Natural killer cell treated with Interleukin-12 subunit alpha and Interleukin-12 subunit beta and Interleukin-15 and Interleukin-18, amount 100 ng/mL, for 72 hours (primary cell): ENCODE data around the gene CILP. TPM values are rescaled to one million over a fixed set of nuclear protein-coding genes. Genes with fewer than 3 reads are reported as not detected.
"Not testable (repeated sequence)": the region's sequence is repeated elsewhere in the genome, so short reads cannot be mapped to it uniquely, and the experiment has no call there.

Experiments used
- ATAC-seq, 2 donors: fragments of 150-1000 bp; cut with Tn5 transposase in 1 of 2; sonication (Bioruptor Pico), chemical (Tn5 transposase) in 1 of 2; 2 replicates each; pipeline ENCODE4 v1.10.0; 2021
- DNase-seq: peaks from one replicate; pipeline ENCODE4 v3.0.0; 2022; ENCODE audit warnings: low spot score
- H3K27ac Mint-ChIP-seq, 2 donors: 1 replicate in 1 of 2; 2 replicates in 1 of 2; pipeline ENCODE4 v1.8.0; 2022; ENCODE audit warnings: mixed read lengths in 2 of 2, mild to moderate bottlenecking in 1 of 2, moderate library complexity in 1 of 2
- H3K27me3 Mint-ChIP-seq, 2 donors: 1 replicate in 1 of 2; 2 replicates in 1 of 2; pipeline ENCODE4 v1.8.0; 2022; ENCODE audit warnings: mixed read lengths in 2 of 2
- H3K36me3 Mint-ChIP-seq: one replicate; pipeline ENCODE4 v1.8.0; 2022; ENCODE audit warnings: mixed read lengths
- H3K4me1 Mint-ChIP-seq, 2 donors: 1 replicate in 1 of 2; 2 replicates in 1 of 2; pipeline ENCODE4 v1.8.0; 2022; ENCODE audit warnings: low read depth in 2 of 2, mixed read lengths in 2 of 2, mild to moderate bottlenecking in 1 of 2
- H3K4me3 Mint-ChIP-seq: one replicate; pipeline ENCODE4 v1.8.0; 2022; ENCODE audit warnings: mixed read lengths
- H3K9me3 Mint-ChIP-seq: 2 replicates; pipeline ENCODE4 v1.8.0; 2022; ENCODE audit warnings: mixed read lengths
- total RNA-seq, 2 donors: library from RNA; stranded (reverse); gene quantifications; one replicate each; pipeline ENCODE4 v1.2.3, GENCODE V29; 2022

CILP gene
- total RNA-seq, 2 donors from 2014 or later = 0.08 to 0.12 TPM

- no peak overlapping the region for H3K27ac Mint-ChIP-seq
- H3K36me3 Mint-ChIP-seq = no peaks in the 10 kb centered on the region
- DNase-seq = no peak
- no peaks in the 10 kb centered on the region for H3K4me1 Mint-ChIP-seq
- ATAC-seq = no peak
- no peaks in the 10 kb centered on the region for H3K27me3 Mint-ChIP-seq
- no peaks in the 10 kb centered on the region for H3K9me3 Mint-ChIP-seq
- no peak overlapping the region for H3K4me3 Mint-ChIP-seq
These were observed 16.3 kb downstream of the CILP start for GRCh38 chr15:65194826-65195547.

DNA sequence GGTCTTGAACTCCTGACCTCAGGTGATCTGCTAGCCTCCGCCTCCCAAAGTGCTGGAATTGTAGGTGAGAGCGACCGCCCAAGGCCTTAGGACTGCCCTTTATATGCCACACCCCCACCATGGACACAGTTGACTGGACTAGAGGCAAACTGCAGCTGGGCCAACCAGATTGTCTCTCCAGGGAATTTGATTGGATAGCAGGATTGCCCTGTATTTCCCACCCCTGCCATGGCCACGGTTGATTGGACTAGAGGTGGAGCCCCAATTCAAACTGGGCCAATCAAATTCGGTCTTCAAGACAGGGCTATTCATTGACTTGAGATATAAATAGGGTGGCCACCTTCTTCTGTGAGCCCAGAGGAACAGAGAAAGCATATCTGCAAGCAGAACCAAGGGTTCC lies 19.3 kb downstream of the CILP start:
- Mint-ChIP-seq H3K4me1 (no peaks in the 10 kb centered on the region), H3K9me3 (no peaks in the 10 kb centered on the region), H3K27ac (no peak overlapping the region), H3K36me3 (no peaks in the 10 kb centered on the region), H3K4me3 (no peak overlapping the region), H3K27me3 (no peaks in the 10 kb centered on the region)
- no peak for DNase-seq
- ATAC-seq = peak in 1 of 2 donors; percentile 32

DNA sequence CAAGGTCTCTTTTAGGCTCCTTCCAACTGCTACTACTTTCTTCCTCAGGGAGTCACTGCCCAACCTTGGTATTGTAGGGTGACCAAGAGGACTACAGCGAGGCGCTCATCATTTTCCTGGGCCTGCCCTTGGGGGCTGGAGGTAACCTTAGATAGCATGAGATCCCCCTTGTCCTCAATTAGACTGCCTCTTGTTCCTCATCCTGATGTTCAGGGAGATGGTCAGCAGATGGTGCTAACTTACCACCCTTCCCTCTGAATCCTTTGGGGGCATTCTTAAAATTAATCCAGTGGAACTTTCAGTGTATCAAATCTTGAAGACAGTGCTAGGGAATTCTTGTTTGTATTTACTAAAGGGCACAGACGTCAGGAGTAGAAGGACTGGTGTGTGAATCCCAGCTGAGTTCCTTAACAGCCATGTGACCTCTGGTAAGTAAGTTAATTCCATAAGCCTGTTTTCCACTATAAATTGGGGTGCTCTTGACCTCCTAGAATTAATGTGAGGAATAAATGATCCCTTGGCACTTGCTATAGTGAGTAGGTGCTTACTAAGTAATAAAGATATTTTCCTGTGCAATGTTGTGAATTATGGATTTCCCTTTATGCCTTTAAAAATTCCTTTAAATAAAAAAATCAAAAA lies 22.1 kb downstream of the CILP start:
- Mint-ChIP-seq H3K4me3 (no peak overlapping the region), H3K27me3 (no peaks in the 10 kb centered on the region), H3K9me3 (no peaks in the 10 kb centered on the region), H3K27ac (peak overlapping the region in 1 of 2 donors; percentile 27), H3K36me3 (no peaks in the 10 kb centered on the region), H3K4me1 (peaks cover 4 to 7% of the 10 kb centered on the region in 2 donors)
- no peak for ATAC-seq
- DNase-seq = no peak

DNA sequence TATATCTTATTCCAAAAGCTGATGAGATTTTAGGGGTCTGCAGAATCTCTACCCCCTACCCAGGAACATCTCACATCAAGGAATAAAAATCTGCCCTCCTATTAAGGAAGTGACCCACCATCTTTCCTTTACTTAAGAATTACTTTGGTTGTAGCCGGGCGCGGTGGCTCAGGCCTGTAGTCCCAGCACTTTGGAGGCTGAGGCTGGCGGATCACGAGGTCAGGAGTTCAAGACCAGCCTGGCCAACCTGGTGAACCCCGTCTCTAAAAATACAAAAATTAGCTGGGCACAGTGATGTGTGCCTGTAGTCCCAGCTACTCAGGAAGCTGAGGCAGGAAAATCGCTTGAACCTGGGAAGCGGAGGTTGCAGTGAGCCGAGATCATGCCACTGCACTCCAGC lies 22.8 kb downstream of the CILP start:
- peaks cover 6 to 15% of the 10 kb centered on the region in 2 donors for H3K4me1 Mint-ChIP-seq
- H3K36me3 Mint-ChIP-seq, H3K27ac Mint-ChIP-seq, ATAC-seq, H3K4me3 Mint-ChIP-seq, DNase-seq, H3K9me3 Mint-ChIP-seq, H3K27me3 Mint-ChIP-seq: not testable (repeated sequence)

DNA sequence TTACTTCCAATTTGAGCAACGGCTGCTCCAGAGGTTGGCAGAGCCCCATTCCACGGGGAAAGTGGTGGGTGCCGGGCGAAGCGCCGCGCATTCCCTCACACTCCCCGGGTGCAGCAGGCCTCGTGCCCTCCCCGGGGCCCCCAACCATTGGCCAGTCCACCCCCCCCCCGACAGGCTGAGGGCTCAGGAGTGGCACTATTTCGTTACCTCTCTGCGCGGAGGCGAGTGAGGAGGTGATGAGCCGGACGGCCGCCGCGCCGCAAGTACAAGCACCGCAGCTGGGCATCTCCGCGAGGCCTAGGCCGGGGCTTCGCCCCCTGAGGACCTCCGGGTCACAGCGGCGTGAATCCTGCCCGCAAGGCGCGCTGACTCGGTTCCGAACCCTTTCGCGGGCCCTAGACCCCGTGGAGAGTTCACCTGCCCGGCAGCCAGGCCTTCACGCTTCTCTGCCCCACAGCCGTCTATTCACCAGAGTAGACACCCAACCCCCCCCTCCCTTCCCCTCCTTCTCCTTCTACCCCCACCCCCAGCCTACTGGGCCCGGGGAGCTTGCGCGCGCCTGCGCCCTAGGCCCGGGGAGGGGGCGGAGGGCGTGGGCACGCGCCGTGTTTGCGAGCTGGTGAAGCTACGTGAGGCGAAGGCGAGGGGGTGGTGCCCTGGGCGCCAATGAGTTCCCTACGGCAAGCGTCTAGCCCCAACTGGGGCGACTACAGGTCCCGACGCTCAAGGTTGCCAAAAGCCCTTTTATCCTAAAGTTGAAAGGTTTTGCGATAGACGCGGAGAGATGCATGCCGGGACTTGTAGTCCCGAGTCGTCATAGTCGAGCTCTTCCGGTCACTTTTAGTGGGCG lies 26.2 kb downstream of the CILP start, which contains the start of gene CLPX:
TSS of gene CLPX (minus strand) at position 475 of the 850 bp plus-strand sequence. CDS start at position 286, 189 bp downstream.
- peaks cover 15 to 20% of the 10 kb centered on the region in 2 donors for H3K4me1 Mint-ChIP-seq
- H3K27ac Mint-ChIP-seq = peak within 1 kb of the TSS; percentile 87 to 94
- H3K9me3 Mint-ChIP-seq = no peaks in the 10 kb centered on the region
- no peaks in the 10 kb centered on the region for H3K27me3 Mint-ChIP-seq
- peak within 1 kb of the TSS; percentile 95 for H3K4me3 Mint-ChIP-seq
- DNase-seq (peak; percentile 90), ATAC-seq (peak; percentile 93 to 96)
- no peaks in the 10 kb centered on the region for H3K36me3 Mint-ChIP-seq

GRCh38 chr15:65184305-65184867 lies 26.9 kb downstream of the CILP start:
- peak; percentile 12 to 45 for ATAC-seq
- DNase-seq = peak; percentile 67
- no peaks in the 10 kb centered on the region for H3K36me3 Mint-ChIP-seq
- H3K4me1 Mint-ChIP-seq = peaks cover 15 to 20% of the 10 kb centered on the region in 2 donors
- H3K27ac Mint-ChIP-seq = peak overlapping the region; percentile 87 to 94
- no peaks in the 10 kb centered on the region for H3K9me3 Mint-ChIP-seq
- peak overlapping the region; percentile 95 for H3K4me3 Mint-ChIP-seq
- no peaks in the 10 kb centered on the region for H3K27me3 Mint-ChIP-seq

- peak overlapping the region; percentile 87 to 94 for H3K27ac Mint-ChIP-seq
- H3K4me3 Mint-ChIP-seq = peak overlapping the region; percentile 95
- ATAC-seq (no peak), DNase-seq (no peak)
- H3K27me3 Mint-ChIP-seq = no peaks in the 10 kb centered on the region
- peaks cover 15 to 20% of the 10 kb centered on the region in 2 donors for H3K4me1 Mint-ChIP-seq
- no peaks in the 10 kb centered on the region for H3K36me3 Mint-ChIP-seq
- no peaks in the 10 kb centered on the region for H3K9me3 Mint-ChIP-seq
These were observed 27.5 kb downstream of the CILP start for GRCh38 chr15:65183865-65184159.

GRCh38 chr15:65182538-65182937 lies 28.7 kb downstream of the CILP start:
- Mint-ChIP-seq H3K27ac (peak overlapping the region; percentile 87 to 94), H3K4me1 (peaks cover 15 to 20% of the 10 kb centered on the region in 2 donors), H3K4me3 (peak overlapping the region; percentile 95), H3K9me3 (no peaks in the 10 kb centered on the region), H3K27me3 (no peaks in the 10 kb centered on the region), H3K36me3 (no peaks in the 10 kb centered on the region)
- DNase-seq (no peak), ATAC-seq (no peak)

DNA sequence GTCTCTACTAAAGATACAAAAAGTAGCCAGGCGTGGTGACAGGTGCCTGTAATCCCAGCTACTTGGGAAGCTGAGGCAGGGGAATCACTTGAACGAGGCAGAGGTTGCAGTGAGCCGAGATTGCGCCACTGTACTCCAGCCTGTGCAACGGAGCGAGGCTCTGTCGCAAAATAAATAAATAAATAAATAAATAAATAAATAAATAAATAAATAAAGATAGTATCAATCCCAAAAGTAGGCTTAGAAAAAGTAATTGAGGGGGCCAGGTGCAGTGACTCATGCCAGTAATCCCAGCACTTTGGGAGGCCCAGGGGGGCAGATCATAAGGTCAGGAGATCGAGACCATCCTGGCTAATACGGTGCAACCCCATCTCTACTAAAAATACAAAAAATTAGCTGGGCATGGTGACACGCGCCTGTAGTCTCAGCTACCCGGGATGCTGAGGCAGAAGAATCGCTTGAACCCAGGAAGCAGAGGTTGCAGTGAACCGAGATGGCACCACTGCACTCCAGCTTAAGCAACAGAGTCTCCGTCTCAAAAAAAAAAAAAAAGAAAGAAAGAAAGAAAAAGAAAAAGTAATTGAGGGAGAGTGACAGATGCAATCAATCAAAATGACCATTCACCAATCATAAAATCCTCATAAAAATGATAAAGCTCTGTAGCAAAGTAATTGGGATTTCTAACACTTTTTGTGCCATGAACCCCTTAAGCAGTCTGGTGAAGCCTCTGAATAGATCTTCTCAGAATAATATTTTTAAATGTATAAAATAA lies 29.5 kb downstream of the CILP start:
- H3K4me1 Mint-ChIP-seq = peaks cover 15 to 20% of the 10 kb centered on the region in 2 donors
- not testable (repeated sequence) for H3K9me3 Mint-ChIP-seq, ATAC-seq, H3K4me3 Mint-ChIP-seq, DNase-seq, H3K27me3 Mint-ChIP-seq, H3K27ac Mint-ChIP-seq, H3K36me3 Mint-ChIP-seq

GRCh38 chr15:65180167-65180566 lies 31.1 kb downstream of the CILP start:
- ATAC-seq = no peak
- Mint-ChIP-seq H3K4me1 (peaks cover 11 to 15% of the 10 kb centered on the region in 2 donors), H3K27me3 (no peaks in the 10 kb centered on the region), H3K36me3 (no peaks in the 10 kb centered on the region), H3K4me3 (no peak overlapping the region), H3K9me3 (no peaks in the 10 kb centered on the region), H3K27ac (no peak overlapping the region)
- no peak for DNase-seq

DNA sequence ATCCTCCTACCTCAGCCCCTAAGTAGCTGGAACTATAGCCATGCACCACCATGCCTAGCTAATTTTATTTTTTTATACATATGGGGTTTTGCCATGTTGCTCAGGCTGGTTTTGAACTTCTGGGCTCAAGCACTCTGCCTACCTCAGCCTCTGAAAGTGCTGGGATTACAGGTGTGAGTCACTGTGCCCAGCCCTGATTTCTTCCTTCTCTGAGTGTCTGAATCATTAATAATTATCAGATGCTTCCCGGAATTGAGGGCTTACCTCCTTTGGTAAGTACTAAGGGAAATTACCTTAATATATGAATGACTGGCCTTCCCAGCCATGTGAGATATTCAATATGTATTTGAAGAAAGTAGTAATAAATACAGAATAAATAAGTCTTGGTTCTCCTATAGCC lies 33.4 kb downstream of the CILP start:
- Mint-ChIP-seq H3K27me3 (no peaks in the 10 kb centered on the region), H3K4me3 (no peak overlapping the region), H3K9me3 (no peaks in the 10 kb centered on the region), H3K4me1 (peaks cover 0 to 6% of the 10 kb centered on the region in 2 donors), H3K36me3 (no peaks in the 10 kb centered on the region), H3K27ac (no peak overlapping the region)
- no peak for ATAC-seq
- DNase-seq = no peak

DNA sequence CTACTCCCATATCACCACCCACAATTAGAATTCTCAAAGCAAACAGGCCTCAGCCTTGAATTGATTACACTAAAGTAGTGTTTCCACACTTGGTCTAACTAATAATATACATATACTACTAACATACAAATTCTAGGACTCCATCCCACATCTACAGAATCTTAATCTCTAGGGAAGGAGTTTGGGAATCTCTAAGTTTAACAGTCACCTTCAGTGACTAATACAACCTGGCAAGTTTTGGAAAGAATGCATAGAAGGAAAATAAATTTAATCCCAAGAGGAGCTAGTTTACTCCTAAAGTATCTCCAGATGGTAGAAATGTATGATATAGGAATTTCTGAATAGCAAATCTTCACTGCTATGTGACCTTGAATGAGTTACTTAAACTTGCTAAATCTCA lies 35.2 kb downstream of the CILP start:
- Mint-ChIP-seq H3K27ac (no peak overlapping the region), H3K27me3 (no peaks in the 10 kb centered on the region)

DNA sequence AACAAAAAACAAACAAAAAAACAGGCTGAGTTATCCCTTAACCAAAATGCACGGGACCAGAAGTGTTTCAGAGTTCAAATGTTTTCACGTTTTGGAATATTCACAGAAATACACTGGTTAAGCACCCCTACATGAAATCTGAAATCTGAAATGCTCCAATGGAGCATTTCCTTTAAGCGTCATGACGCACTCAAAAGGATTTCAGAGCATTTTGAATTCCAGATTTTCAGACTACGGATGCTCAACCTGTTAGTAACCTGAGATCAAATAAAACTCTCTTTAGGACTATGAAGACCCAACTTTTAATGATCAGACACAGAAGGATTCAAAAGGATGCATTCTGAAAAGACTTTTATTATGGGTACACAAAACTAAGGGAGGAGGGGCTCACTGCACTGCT lies 35.8 kb downstream of the CILP start:
- Mint-ChIP-seq H3K27ac (no peak overlapping the region), H3K9me3 (no peaks in the 10 kb centered on the region), H3K27me3 (no peaks in the 10 kb centered on the region), H3K4me3 (no peak overlapping the region), H3K4me1 (no peaks in the 10 kb centered on the region), H3K36me3 (no peaks in the 10 kb centered on the region)
- ATAC-seq (no peak), DNase-seq (no peak)

More for the DNA sequence above, 35.2 kb downstream of the CILP start:
- Mint-ChIP-seq H3K4me3 (no peak overlapping the region), H3K9me3 (no peaks in the 10 kb centered on the region), H3K4me1 (peaks cover 0 to 1% of the 10 kb centered on the region in 2 donors), H3K36me3 (no peaks in the 10 kb centered on the region)
- ATAC-seq = no peak
- DNase-seq = no peak
